HG03095 (cell line): ENCODE data around the gene MSLN.
"Not testable (repeated sequence)": the region's sequence is repeated elsewhere in the genome, so short reads cannot be mapped to it uniquely, and the experiment has no call there.

ENCODE experiments used
- ATAC-seq: cut with Tn5 transposase; IDR thresholded peaks from one replicate; pipeline ENCODE4 v1.9.1; 2021; ENCODE audit warnings: moderate library complexity; ENCODE audit not compliant: unreplicated experiment

MSLN gene

GRCh38 chr16:772959-773358, 12.4 kb downstream of the MSLN start:
- no peak for ATAC-seq

GRCh38 chr16:774086-775001, 13.8 kb downstream of the MSLN start:
- no peak for ATAC-seq

GRCh38 chr16:775236-775796, 14.8 kb downstream of the MSLN start:
- ATAC-seq = no peak

GRCh38 chr16:776298-776697, 15.8 kb downstream of the MSLN start:
- not testable (repeated sequence) for ATAC-seq

- ATAC-seq = no peak
These were observed 16.3 kb downstream of the MSLN start for GRCh38 chr16:776824-777223.

- ATAC-seq = no peak
These were observed 17.3 kb downstream of the MSLN start for GRCh38 chr16:777826-778225.

GRCh38 chr16:778447-778846, 17.9 kb downstream of the MSLN start:
- no peak for ATAC-seq

- ATAC-seq = no peak
These were observed 18.5 kb downstream of the MSLN start for GRCh38 chr16:778909-779527.

- no peak for ATAC-seq
These were observed 19.0 kb downstream of the MSLN start for GRCh38 chr16:779561-779960.

- ATAC-seq = no peak
These were observed 19.8 kb downstream of the MSLN start for GRCh38 chr16:780296-780695.

- ATAC-seq = no peak
These were observed 20.9 kb downstream of the MSLN start for GRCh38 chr16:781346-782010.

- ATAC-seq = no peak
These were observed 21.7 kb downstream of the MSLN start for GRCh38 chr16:782258-782657.

- ATAC-seq = no peak
These were observed 22.4 kb downstream of the MSLN start for GRCh38 chr16:782766-783403.

GRCh38 chr16:783404-784161, 23.0 kb downstream of the MSLN start:
- no peak for ATAC-seq

- ATAC-seq = no peak
These were observed 23.9 kb downstream of the MSLN start for GRCh38 chr16:784431-784830.

- ATAC-seq = no peak
These were observed 25.3 kb downstream of the MSLN start for GRCh38 chr16:785563-786535.

- no peak for ATAC-seq
These were observed 26.9 kb downstream of the MSLN start for GRCh38 chr16:787321-787966.

GRCh38 chr16:787978-788398, 27.5 kb downstream of the MSLN start, which contains the start of gene RPUSD1:
RPUSD1 (minus strand) TSS chr16:788381; CDS start chr16:787737, 644 bp downstream.
- ATAC-seq = peak; percentile 12
